HG03469 (cell line): Measurements from ENCODE around the gene DEPP1.

ENCODE experiments used
- ATAC-seq: cut with Tn5 transposase; IDR thresholded peaks from one replicate; pipeline ENCODE4 v1.9.1; 2021; ENCODE audit warnings: mild to moderate bottlenecking, moderate library complexity, moderate number of reproducible peaks; ENCODE audit not compliant: unreplicated experiment

Gene DEPP1

DNA sequence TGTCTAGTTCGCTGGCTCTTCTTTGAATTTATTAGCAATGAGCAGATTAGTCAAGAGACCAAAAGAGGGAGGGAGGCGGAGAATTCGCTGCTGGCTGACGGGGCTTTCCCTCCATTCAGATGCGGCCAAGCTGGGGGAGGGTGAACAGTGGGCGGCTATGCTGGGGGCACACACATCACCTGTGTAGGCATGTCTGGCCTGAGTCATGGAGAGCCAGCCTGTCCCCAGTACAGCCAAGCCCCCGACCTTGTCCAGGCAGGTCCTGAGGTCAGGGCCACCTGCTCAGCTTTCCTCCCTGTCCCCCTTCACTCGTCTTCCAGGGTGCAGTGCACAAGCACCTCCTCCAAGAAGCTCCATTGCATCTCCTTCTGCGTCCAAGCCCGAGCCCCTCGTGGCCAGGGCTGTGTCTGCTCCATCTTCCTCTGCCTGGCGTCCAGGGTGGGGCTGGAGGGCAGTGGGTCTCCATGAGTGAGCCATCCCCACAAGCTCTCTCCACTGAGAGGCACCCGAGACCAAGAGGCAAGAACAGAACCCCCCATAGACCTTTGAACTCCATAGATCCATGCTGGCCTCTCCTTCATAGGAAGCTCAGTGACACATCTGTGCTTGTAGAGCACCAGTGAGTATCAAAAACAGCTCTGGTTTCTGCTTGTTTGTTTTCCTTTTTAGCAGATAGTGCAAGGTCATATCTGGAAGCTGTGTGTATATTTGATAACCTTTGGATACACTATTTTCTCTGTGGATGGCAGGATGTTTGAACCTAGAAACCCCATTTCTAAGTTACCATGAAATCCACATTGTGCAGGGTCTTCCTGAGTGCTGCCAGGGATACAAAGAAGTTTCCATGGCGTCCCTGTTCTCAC, 1.9 kb upstream of the DEPP1 start:
- no peak for ATAC-seq

DNA sequence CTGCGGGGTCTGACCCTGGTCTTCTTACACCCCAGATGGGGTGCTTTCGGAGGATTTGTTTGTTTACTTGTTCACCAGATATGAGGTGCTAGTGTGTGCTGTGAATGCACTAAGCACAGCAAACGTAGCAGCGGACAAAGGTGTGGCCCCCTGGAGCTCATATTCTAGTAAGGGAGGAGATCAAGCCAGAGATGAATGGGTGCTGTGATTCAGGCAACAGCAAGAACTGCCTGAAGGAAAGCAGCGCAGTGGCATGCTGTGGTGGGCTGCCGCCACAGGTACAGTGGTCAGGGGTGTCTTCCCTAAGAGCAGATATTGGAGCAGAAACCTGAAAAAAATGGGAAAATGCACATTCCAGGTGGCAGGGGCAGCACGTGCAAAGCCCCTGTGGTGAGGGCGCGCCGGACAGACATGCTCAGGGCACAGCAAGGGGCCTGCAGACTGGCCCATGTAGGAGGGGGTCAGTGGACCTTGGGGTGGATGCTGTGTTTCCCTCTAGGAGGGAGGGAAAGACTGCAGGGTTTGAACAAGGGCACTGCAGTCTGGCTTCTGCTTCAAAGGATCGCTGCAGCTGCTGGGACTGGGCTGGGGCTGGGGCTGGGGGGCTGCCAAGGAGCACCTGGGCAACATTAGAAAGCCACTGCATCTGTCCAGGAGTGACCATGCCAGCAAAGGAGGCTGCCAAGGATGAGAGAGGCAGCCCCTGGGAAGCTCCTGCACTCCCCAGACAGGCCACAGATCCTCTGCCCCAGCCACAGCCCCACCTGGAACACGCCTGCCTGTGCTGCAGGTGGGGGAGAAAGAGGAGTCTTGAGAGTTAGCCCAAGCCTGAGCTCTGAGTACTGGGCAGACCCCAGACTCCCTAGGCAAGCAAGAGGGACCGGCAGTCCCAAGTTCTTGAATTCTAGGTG, 927 bp upstream of the DEPP1 start:
- no peak for ATAC-seq

DNA sequence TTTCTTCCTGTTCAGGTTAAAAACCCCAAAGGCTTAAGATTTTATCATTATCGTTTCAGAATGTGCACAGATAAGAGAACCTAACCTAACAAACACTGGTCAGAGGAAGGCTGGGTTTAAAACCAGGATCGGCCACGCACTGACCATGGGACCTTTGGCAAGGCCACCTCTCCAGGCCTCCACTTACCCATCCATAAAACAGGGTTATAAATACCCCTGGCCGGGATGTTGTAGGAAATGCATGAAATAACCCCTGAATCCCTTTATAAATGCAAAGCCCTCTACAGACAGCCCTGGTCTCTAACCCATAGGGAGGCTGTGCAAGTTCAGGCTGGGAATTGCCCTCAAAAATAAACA, 418 bp downstream of the DEPP1 start:
- ATAC-seq = no peak

DNA sequence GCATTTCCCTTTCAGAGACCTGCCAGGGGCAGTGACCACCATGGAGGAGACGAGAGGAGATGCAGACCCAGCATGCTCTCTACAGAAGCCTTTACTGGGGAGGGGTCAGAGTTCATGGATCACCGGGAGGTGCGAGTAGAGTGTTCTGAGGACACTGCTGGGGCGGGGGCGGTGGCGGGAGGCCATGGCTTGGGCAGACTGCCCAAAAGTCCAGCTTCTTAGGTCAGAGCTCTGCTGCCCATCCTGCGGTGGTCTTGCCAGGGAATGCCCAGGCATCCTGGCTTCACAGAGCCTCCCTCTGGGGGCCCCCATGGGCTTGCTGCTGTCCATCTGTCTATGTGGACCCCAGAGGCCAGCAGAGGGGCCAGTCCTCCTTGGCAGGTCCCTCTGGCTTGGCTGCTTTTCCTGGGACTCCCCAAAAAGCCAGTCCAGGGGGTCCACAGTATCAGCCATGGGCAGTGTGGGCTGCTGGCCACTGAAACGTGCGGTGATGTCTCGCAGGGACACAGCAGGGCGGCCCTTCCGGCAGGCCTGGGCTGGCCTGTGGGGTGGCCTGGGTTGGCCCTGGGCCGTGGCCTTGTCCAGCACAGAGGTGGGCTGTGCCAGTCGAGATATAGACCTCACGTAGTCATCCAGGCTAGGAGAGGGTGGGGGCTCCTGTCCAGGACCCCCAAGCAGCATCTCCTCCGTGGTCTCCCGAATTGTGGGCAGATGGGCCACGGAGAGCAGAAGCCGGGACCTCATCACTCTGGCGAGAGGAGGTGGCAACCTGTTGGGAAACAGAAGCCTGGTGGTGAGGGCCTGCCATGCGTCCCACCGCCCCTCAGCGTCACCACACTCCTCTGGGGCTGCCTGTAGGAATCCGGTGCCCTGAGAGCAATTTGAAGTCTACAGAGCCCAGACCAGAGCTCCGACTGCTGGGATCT, 1.1 kb downstream of the DEPP1 start:
- ATAC-seq = no peak

DNA sequence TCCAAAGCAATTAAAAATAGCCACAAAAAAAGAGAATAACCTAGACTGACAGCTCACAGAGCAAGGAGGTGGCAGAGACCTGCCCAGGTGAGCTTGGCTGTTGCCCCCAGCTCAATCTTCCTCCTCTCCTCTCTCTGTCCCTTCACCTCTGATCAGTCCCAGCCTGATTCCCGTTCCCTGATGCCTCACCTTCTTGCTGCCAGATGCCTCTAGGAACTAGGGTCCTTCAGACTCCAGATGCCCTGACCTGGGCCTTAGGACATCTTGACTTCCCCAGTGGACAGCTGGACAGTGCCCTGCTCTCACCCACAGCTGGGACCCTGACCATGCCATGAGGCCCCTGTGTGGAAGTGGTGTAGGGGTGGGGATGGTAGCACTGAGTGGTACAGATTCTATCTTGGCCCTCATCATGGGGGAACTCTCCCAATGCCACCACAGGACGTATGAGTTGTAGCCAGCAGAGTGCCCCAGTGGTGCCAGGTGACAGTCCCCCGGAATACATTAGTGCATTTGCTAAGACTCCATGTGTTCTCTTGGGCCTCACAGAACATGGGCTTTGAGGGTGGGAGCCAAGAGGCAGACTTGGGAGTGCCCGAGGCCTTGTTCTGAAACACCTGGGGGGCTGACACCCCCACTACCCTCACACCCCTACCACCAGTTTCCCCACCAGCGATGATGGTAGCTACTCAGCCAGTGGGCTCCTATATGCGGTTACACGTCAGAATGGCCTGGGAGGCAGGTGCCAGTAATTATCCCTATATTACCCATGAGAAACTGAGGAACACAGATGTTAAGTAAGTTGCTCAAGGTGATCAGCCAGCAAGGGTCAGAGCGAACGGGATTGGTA, 2.0 kb downstream of the DEPP1 start:
- no peak for ATAC-seq

DNA sequence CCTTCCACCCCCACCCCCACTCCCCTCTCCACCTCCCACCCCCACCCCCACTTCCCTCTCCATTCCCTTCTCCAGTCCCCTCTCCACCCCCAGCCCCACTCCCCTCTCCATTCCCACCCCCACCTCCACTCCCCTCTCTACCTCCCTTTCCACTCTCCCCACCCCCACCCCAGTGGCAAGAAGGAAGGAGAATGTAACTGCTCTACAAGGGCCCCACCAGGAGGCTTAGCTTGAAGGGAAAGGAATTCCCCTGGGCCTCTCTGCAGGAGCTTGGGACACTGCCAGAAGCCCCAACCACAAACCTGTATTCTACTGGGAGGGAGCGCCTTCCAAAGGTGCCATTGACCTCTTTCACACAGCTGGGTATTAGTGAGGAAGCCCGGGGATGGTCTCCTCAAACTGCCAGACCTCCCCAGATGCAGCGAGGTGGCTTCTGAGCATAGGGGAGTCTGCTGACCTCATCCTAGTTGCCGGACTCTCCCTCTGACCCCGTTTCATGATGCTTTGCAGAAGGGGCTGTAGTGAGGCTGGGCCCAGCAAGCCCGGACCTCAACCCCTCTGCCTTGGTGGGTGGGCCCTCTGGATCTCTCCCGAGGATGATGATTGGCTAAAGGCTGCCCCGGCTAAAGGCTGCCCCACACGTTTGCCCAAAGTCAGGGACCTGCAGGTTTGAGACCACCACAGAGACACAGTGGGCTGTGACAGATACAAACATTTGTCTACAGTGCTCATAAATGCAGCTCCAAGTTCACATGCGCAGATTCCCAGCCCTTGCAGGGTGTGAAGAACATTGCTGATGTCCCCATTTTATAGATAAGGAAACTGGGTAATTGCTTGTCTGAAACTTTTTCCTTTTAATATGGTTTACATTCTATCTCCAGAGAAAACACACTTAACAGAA, 2.9 kb downstream of the DEPP1 start:
- no peak for ATAC-seq

DNA sequence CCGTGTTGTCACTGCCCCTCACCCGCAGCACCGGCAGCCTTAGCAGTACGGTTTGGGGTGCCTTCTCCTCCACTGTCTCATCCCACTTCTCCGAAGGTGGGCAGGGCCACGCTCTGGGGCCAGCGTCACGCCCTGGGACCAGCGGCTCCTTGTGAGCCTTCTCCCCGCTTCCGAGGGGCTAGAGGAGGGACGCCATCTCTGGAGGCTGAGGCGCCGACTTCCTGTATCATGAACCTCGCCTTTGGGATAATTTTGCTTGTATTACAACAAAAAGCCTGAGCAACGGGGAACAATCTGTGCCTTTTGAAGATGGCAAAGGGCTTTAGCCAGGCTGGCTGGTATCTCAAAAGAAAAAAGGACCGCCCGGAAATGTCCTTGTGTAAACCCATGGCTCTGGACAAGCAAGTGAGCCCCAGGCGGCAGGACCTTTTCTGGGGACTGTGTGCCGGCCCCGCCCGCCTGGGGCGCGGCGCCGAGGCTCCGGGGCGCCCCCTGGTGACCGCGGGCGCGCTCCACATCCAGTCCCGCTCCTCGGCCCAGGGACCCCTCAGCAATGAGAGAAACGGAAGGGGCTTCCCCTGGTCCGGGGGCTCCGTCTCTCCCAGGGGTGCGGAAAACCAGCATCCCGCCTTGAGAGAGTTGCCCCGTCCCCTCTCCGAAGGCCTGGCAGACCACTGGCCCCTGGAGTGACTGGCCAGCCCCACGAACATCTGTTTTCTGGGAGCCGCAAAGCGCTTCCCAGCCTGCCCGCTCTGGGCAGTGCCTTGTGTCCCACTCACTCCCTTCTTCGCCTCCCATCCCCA, 3.8 kb downstream of the DEPP1 start:
- peak; percentile 77 for ATAC-seq

DNA sequence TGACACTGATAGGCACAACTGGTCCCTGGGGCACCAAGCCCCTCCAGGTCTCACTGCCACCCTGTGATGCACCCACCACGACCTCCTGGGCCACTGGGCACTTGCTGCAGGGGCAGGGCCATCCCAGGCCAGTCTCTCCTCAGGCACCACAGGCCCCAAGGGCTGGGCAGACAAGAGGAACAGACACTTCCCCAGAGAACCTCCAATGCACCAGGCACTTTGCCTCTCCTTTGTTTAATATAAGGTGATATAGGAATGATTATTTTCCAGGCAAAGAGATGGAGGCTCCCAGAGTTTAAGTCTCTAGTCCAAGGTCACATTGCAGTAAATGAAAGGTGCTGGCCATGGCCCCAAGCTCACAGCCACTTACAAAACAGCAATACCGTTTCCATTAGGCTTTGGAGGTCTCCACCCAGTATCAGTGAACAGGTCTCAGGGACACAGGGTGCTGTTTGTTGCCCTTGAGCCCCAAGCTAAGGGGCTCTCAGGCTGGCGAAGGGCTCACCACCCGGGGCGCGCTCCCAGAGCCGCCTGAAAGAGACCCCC, 4.5 kb downstream of the DEPP1 start:
- ATAC-seq = no peak

DNA sequence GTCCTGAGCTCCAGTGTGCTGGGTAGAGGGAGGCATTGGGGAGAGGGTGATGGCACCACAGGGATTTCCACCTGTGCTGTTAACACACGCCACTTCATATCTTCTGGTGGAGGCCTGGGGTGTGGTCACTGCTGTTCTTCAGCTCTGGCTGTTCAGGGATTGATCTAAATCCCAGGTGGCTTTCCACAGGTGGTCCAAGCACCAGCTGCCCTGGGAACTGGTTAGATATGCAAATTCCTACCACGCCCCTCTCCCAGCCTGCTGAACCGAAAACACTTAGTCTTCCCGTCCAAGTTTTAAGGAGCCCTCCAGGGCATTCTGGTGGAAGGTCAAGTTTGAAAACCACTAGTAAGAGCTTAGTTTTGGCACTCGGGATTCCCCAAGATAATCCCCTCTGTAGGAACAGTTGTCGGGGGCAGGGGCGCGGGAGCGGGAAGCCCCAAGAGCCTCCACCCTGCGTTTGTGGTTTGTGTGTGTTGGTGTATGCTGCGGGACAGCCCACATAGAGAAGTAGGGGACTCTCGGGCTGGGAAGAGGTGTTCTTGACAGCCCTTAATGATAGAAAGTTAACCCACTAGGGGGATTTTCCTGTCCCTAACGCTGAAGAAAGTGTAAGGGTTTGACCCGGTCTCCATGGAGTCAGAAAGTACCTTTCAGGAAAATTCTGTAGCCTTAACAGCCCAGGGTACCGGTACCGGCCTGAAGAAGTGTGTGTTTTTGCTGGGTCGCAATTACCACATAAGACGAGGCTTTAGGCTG, 5.1 kb downstream of the DEPP1 start:
- no peak for ATAC-seq

DNA sequence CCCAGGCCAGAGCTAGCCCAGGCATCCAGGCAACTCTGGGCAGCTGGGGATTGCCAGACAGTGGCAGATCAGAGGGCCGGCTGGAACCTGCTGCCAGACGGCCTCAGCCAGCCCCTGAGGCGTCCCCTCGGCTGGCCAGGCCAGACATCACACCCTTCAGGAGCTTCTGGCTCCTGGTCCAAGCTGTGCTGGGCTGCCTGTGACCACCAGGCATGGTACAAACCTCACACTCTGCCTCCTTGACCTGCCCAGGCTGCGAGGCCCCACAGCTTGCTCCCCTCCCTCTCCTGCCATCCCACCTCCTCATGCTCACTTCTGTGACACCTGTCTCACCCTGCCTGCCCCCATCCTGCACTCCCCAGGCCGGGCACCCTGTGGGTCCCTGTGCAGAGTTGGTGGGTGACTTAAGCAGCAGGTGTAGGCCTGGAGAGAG, 5.7 kb downstream of the DEPP1 start:
- ATAC-seq = no peak

DNA sequence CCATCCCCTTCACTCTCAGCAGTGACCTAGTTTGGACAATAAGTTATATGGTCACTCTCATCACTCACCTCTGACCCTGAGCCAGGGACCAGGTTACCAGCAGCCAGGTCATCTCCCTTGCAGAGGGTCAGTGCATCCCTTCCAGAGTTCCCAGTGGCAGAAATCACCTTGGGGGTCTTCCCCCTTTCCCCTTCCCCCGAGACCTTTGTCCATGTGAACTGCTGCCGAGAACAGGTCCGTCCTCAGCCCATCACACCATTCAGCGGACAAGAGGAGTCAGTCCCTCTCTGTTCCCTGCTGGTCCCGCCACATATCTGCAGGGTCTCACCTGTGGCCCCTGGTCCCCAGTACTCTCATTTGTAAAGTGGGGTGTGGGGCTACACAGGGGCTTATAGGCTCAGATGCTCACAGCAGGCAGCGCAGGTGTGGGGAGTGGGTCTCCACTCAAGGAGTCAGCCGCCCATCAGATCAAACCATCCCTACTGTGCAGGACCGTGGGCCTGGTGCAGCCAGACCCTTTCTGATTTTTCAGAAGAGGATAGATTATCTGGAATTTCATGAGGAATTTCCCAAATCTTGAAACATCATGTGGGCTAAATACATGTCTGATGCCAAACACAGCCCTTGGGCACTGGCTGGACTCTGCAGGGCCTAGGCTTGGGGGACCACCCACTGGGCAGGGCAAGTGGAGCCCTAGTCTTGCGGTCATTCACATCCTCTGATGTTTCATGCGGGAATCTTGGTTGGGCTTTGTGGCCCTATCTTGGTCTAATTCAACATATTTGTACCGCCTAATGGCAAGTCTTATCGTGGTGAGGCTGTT, 6.5 kb downstream of the DEPP1 start:
- no peak for ATAC-seq

DNA sequence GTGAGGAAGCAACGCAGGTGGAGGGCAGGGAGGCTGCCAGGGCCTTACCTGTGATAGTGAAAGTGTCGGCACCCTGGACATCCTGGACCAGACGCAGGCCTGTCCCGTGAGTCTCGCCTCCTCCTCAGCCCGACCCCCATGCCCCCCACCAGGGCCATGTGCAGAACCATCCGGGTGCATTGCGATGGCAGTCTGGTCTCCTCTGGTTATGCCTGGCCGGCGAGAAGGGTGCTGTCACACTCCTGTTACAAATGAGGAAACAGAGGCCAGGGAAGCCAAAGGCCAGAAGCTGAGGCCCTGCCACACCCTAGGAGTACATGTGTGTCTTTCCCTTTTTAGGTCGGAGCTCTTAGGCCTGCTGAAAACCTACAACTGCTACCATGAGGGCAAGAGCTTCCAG, 7.2 kb downstream of the DEPP1 start:
- no peak for ATAC-seq

DNA sequence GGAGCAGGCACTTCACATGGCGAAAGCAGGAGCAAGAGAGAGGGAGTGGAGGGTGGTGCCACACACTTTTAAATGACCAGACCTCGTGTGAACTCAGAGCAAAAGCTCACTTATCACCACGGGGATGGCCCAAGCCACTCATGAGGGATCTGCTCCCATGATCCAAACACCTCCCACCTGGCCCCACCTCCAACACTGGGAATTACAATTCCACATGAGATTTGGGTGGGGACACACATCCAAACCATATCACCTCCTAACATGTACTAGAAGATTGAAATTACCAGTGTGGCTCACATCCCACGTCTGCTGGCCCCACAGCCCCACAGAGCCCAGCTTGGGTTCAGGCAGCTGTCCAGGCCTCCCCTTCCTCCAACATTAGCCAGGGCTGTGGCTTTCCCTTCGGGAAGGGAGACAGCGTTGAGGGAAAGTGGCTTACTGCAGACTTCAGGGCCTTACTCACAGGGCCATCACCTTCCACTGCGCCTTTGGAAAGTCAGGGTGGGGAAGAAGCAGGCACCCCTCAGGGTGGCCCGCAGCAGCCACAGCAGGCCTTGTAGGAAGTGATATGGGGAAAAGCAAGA, 7.7 kb downstream of the DEPP1 start:
- ATAC-seq = no peak

DNA sequence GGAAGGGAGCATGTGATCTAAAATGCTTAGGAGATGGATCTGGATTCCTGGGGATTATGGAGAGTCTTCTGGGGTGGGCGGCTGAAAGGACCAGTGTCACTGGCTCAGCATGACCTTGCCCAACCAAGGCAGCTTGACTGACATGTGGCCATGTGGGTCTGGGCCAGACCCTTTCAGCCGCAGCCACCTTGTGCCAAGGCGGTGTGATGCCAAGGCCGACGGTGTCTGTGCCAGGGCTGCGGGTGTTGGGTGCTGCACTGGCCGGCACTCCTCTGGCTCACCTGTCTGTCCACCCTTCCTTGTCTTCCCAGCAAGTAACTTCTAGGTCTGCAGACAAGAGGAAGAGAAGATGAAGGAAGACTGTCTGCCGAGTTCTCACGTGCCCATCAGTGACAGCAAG, 8.8 kb downstream of the DEPP1 start:
- ATAC-seq = no peak

DNA sequence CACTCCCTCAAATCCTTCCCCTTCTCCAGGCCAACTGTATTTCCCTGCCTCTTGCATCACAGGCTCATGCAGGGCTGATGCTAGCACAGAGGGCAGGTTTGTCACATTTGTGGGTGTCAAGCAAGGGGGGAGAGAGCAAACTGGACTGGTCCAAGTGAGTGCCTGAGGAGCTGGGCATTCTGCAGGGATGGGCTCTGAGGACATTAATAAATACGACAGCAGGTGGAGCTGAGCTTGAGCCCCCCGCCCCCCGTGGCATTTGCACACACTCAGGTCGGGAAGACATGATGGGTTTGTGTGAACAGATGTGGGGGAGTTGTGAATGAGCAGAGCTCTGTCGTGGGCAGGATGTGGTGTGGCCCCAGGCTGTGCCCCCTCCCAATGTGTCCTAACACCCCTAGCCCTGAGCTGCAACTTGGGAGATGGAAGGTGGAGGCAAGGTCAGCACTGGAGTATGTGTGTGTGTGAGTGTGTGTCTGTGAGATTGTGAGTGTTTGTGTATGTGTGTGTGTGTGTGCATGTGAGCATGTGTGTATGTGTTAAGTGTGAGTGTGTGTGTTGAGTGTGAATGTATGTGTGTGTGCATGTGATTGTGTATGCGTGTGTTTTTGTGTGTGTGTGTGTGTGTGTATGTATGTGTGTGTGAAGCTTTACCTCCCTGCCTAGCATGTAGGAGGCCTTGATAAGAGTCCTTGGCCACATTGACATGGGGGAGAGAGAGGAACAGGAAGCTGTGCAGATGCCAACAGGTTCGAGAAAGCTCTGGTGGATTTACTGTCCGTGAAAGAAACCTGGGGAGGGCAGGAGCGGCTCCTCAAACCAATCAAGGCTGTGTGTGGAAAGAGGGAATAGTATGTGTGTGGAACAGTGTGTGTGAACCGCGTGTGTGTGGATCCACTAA, 9.9 kb downstream of the DEPP1 start:
- ATAC-seq = no peak
